Tibial nerve (tissue), 4 donors: ENCODE results near the gene ZP1. TPM values are rescaled to one million over a fixed set of nuclear protein-coding genes. Genes with fewer than 3 reads are reported as not detected.

Source experiments
- DNase-seq, 2 donors: peaks; one replicate each; pipeline ENCODE4 v3.0.0-alpha.2; 2019; ENCODE audit warnings: low spot score in 2 of 2
- H3K27ac ChIP-seq, 4 donors: fragments of 200-600 bp; sonication (generic) in 3 of 4; one replicate each; pipeline ENCODE4 v1.5.1; 2017 to 2019; ENCODE audit warnings: mild to moderate bottlenecking in 1 of 4
- H3K27me3 ChIP-seq, 2 donors: fragments of 200-600 bp; sonication (generic) in 1 of 2; one replicate each; pipeline versions ENCODE4 v1.5.1 to v1.6.0; 2017 to 2019
- H3K36me3 ChIP-seq, 3 donors: fragments of 200-600 bp; sonication (generic); one replicate each; pipeline ENCODE4 v1.5.1; 2018 to 2019
- H3K4me1 ChIP-seq, 4 donors: fragments of 200-600 bp; sonication (generic) in 3 of 4; one replicate each; pipeline ENCODE4 v1.5.1; 2017 to 2019
- H3K4me3 ChIP-seq, 4 donors: fragments of 200-600 bp; sonication (generic) in 3 of 4; one replicate each; pipeline ENCODE4 v1.5.1; 2017 to 2019; ENCODE audit warnings: mild to moderate bottlenecking in 1 of 4, moderate library complexity in 1 of 4
- H3K9me3 ChIP-seq, 4 donors: fragments of 200-600 bp; sonication (generic) in 3 of 4; one replicate each; pipeline ENCODE4 v1.5.1; 2017 to 2019
- CTCF ChIP-seq, 5 experiments: fragments of 200-600 bp in 3 of 5; fragments of 450-650 bp in 2 of 5; sonication (generic) in 3 of 5; IDR thresholded peaks; one replicate each; pipeline ENCODE4 v1.5.1; 2016 to 2019; ENCODE audit warnings: antibody characterized with exemption in 5 of 5, mild to moderate bottlenecking in 3 of 5, moderate library complexity in 2 of 5
- EP300 ChIP-seq, 2 donors: sonication (generic); formaldehyde crosslinking; IDR thresholded peaks; one replicate each; pipeline ENCODE4 v1.6.1; 2017; ENCODE audit warnings: antibody characterized with exemption in 2 of 2, mild to moderate bottlenecking in 1 of 2
- POLR2A ChIP-seq, 2 donors: fragments of 450-650 bp; IDR thresholded peaks; one replicate each; pipeline ENCODE4 v1.6.1; 2017; ENCODE audit warnings: antibody characterized with exemption in 2 of 2, mild to moderate bottlenecking in 2 of 2, moderate library complexity in 2 of 2
- WGBS, 2 donors: methylation state at CpG; one replicate each; pipeline ENCODE4 v1.1.5; 2018; 5-methylcytosine and 5-hydroxymethylcytosine counted together
- total RNA-seq, 4 donors: library from RNA; depleted of rRNA; stranded (reverse); fragments of >200 nt; gene quantifications; one replicate each; pipeline ENCODE4 v1.1.0, GENCODE V29; 2016

Gene ZP1
- total RNA-seq, 4 donors from 2014 or later, result not detected

DNA sequence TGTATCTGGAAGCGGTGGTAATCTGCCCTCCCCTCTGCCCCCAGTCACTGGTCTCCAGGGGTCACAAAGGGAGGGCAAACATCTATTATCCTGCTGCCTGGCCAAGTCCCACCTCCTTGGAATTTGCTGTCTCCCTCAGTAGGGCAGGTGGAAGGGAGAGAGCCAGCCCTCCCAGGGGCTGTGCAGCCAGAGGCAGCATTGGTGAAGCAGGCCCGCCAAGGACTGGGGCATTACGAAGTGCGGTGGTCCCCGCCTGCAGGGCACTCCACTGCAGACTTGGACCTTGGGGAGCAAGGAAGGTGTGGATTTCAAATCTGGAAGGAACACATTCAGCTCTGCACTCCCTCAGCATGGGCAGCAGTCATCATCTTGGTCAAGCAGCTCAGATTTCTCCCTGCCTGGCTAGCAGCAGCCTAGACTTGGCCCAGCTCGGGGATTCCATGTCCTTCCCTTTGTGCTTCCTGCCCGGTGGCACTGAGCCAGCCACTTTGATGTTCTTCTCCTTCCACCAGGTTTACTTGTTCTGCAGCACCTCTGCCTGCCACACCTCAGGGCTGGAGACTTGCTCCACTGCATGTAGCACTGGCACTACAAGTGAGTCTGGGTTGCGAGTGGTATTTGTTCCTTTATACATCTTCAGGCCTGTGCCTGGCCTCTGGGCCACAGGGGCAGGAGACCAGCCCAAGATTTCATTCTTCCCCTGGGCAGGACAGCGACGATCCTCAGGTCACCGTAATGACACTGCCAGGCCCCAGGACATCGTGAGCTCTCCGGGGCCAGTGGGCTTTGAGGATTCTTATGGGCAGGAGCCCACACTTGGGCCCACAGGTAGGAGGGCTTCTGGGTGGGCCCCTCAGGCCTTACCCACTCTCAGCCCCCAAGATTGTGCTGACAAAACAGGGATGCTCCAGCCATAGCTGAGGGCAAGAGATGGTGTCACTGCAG, 7.4 kb downstream of the ZP1 start:
- 78 to 81% methylated on average over 12 to 13 of the region's 13 CpGs for WGBS, 2 donors

GRCh38 chr11:60875366-60876167, 8.2 kb downstream of the ZP1 start:
- no peak for TF ChIP-seq POLR2A (IDR thresholded peaks at IDR 0.05)
- no peak for TF ChIP-seq EP300 (IDR thresholded peaks at IDR 0.05)
- TF ChIP-seq CTCF (IDR thresholded peaks at IDR 0.05), result no peak
- Histone ChIP-seq H3K27me3 (no peaks in the 10 kb centered on the region), H3K4me1 (peaks cover 0 to 52% (median 0%) of the 10 kb centered on the region in 4 donors), H3K36me3 (peaks cover 0 to 47% (median 0%) of the 10 kb centered on the region in 3 donors), H3K9me3 (no peaks in the 10 kb centered on the region), H3K27ac (no peak overlapping the region), H3K4me3 (no peak overlapping the region)
- WGBS, 2 donors, result 81 to 85% methylated on average over 7 of the region's 7 CpGs
- no peak for DNase-seq

More for the DNA sequence above, 7.4 kb downstream of the ZP1 start:
- TF ChIP-seq CTCF (IDR thresholded peaks at IDR 0.05) (no peak), POLR2A (IDR thresholded peaks at IDR 0.05) (no peak), EP300 (IDR thresholded peaks at IDR 0.05) (no peak)
- peaks cover 0 to 39% (median 0%) of the 10 kb centered on the region in 3 donors for H3K36me3 ChIP-seq
- H3K4me3 ChIP-seq, result no peak overlapping the region
- no peak for DNase-seq
- H3K9me3 ChIP-seq, result no peaks in the 10 kb centered on the region
- peaks cover 0 to 49% (median 0%) of the 10 kb centered on the region in 4 donors for H3K4me1 ChIP-seq
- H3K27ac ChIP-seq, result no peak overlapping the region
- H3K27me3 ChIP-seq, result no peaks in the 10 kb centered on the region

GRCh38 chr11:60876168-60876485, 8.8 kb downstream of the ZP1 start:
- no peaks in the 10 kb centered on the region for H3K9me3 ChIP-seq
- no peak overlapping the region for H3K4me3 ChIP-seq
- TF ChIP-seq CTCF (IDR thresholded peaks at IDR 0.05) (no peak), EP300 (IDR thresholded peaks at IDR 0.05) (no peak), POLR2A (IDR thresholded peaks at IDR 0.05) (no peak)
- H3K4me1 ChIP-seq, result peaks cover 0 to 53% (median 0%) of the 10 kb centered on the region in 4 donors
- peaks cover 0 to 53% (median 0%) of the 10 kb centered on the region in 3 donors for H3K36me3 ChIP-seq
- peak overlapping the region in 1 of 4 donors; percentile 6 for H3K27ac ChIP-seq
- WGBS, 2 donors, result 100% methylated on average over 2 of the region's 2 CpGs
- DNase-seq, result no peak
- no peaks in the 10 kb centered on the region for H3K27me3 ChIP-seq

DNA sequence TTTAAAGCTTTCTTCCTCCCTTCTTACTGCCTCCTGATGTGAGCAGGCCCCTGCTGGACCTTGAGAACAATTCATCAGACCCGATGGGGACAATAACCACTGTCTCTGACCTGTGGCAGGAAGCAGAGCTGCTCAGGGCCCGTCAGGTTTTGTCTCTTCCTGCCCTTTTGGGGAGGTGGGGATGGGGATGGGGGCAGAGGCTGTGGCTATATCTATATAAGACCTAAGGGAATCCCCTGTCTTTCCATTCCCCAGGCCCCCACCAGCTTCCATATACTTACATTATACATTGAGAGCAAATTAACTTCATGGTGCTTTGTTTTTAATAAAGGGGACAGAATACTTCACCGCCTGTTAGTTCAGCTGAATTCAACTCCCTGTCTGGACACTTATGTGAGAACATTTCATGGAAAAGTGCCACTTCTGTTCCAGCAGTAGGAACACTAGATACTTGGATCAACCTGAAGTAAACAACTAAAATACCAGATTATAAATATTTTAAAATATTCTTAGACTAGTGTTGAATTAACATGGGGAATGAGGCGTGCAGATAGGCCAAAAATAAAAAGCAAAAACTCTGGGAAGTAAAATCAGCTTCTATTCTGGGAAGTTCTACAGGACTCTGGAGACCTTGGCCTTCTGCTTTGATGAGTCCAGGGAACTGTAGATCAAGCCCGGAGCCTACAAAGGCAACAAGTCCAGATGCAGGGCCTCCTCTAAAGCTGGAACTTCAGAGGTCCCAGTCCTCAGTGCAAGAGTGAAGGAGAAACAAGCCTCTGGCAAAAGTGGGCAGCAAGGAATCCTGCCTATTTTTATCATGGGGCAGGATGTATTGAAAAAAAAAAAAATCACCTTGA, 11.1 kb downstream of the ZP1 start:
- H3K36me3 ChIP-seq, result peaks cover 0 to 53% (median 0%) of the 10 kb centered on the region in 3 donors
- 39 to 47% methylated on average over 5 of the region's 5 CpGs for WGBS, 2 donors
- H3K27ac ChIP-seq, result peak overlapping the region in 3 of 4 donors; percentile 22 to 71 (median 61)
- peak in 1 of 2 donors; percentile 34 for DNase-seq
- H3K4me1 ChIP-seq, result peaks cover 0 to 31% (median 0%) of the 10 kb centered on the region in 4 donors
- H3K4me3 ChIP-seq, result no peak overlapping the region
- H3K27me3 ChIP-seq, result no peaks in the 10 kb centered on the region
- no peak for TF ChIP-seq CTCF (IDR thresholded peaks at IDR 0.05)
- TF ChIP-seq POLR2A (IDR thresholded peaks at IDR 0.05), result no peak
- TF ChIP-seq EP300 (IDR thresholded peaks at IDR 0.05), result no peak
- no peaks in the 10 kb centered on the region for H3K9me3 ChIP-seq
